ENCODE measurements around the gene OTX1. TPM values are rescaled to one million over a fixed set of nuclear protein-coding genes. Genes with fewer than 3 reads are reported as not detected.

OTX1 gene
- total and polyA plus RNA-seq, 9 of the 15 experiments (the other 6 are each of a cell fraction or from before 2014, with no cell fraction given) = 0.18 to 7.1 (median 0.58) TPM

GRCh38 chr2:63041592-63041991 lies 9.0 kb upstream of the OTX1 start:
- Histone ChIP-seq H2AFZ (ENCODE audit: low read depth, low read length) (peak overlapping the region; percentile 52; the same call in 1 of the 2 replicates), H3K9me3 (replicated peaks; ENCODE audit: control insufficient read depth, insufficient read depth, low read depth, low read length) (no peaks in the 10 kb centered on the region; the same call in 1 of the 2 replicates), H3K36me3 (ENCODE audit: control insufficient read depth, insufficient read depth, low read length) (peaks cover 2% of the 10 kb centered on the region; the same call in 2 of the 3 replicates), H3K9me1 (ENCODE audit: control insufficient read depth, insufficient read depth, low read length) (no peaks in the 10 kb centered on the region), H3K79me2 (ENCODE audit: control insufficient read depth, insufficient read depth, low read length) (no peaks in the 10 kb centered on the region), H3K9ac (ENCODE audit: insufficient read depth in 1 of 2, low read depth in 2 of 2, low read length in 2 of 2) (no peak overlapping the region), H3K4me2 (ENCODE audit: insufficient read depth, low read length) (peak overlapping the region; percentile 6; the same call in 1 of the 2 replicates), H3K4me3 (no peak overlapping the region), H3K4me1 (replicated peaks in 1 of 2; ENCODE audit: control insufficient read depth in 2 of 2, insufficient read depth in 2 of 2, low read length in 2 of 2) (peaks cover 7 to 19% of the 10 kb centered on the region in 2 experiments), H4K20me1 (replicated peaks; ENCODE audit: control insufficient read depth, insufficient read depth, low read length) (no peaks in the 10 kb centered on the region), H3K27me3 (ENCODE audit: control insufficient read depth in 2 of 2, insufficient read depth in 2 of 2, low read length in 2 of 2) (no peaks in the 10 kb centered on the region), H3K27ac (ENCODE audit: extremely low read depth, low read depth, low read length) (peak overlapping the region; percentile 39; the same call in 1 of the 3 replicates)
- ChIA-PET POLR2A (interaction anchor here (1.4 kb wide), 1 partner anchor 9 kb away, joined by 5 read pairs; the partner anchor contains the start of gene OTX1), CTCF (ENCODE audit: low intra/inter-chr PET ratio) (no interaction called here)
- in situ Hi-C loops (cut with MboI) (no loop called here), intact Hi-C loops (cut with micrococcal nuclease) (no loop called here)
- no TSS peak for BruUV-seq (replicated peaks)
- WGBS (ENCODE audit: insufficient coverage, low coverage, missing lambda C conversion rate) = 0% methylated on average over 1 of the region's 1 CpG
- ATAC-seq (peak; percentile 84), FAIRE-seq (peak; percentile 57), DNase-seq (ENCODE audit: extremely low read depth in 1 of 4, low spot score in 3 of 4) (peak in 2 of 4 experiments; percentile 19 to 43)
- TF ChIP-seq ELK3 (CRISPR knock-in tag; IDR thresholded peaks at IDR 0.05) = no peak
- no peak for TF ChIP-seq HOXB6 (CRISPR knock-in tag; IDR thresholded peaks at IDR 0.05; ENCODE audit: borderline replicate concordance)
- no peak for TF ChIP-seq ZNF444 (CRISPR knock-in tag; IDR thresholded peaks at IDR 0.05)
- no peak for TF ChIP-seq ZBTB1 (CRISPR knock-in tag; IDR thresholded peaks at IDR 0.05; ENCODE audit: borderline replicate concordance, low read depth)
- TF ChIP-seq THAP12 (CRISPR knock-in tag; IDR thresholded peaks at IDR 0.05) = no peak
- no peak for TF ChIP-seq SMARCC2 (IDR thresholded peaks at IDR 0.05; ENCODE audit: low read depth)
- no peak for TF ChIP-seq ZC3H4 (CRISPR knock-in tag; IDR thresholded peaks at IDR 0.05; ENCODE audit: borderline replicate concordance)
- no peak for TF ChIP-seq FOXP1 (CRISPR knock-in tag; IDR thresholded peaks at IDR 0.05)
- no peak for TF ChIP-seq ZZZ3 (IDR thresholded peaks at IDR 0.05)
- no peak for TF ChIP-seq ERF (CRISPR knock-in tag; IDR thresholded peaks at IDR 0.05)
- peak; percentile 60; the same call in 1 of the 2 replicates for TF ChIP-seq DPF2 (IDR thresholded peaks at IDR 0.05)
- peak; percentile 60; the same call in 1 of the 2 replicates for TF ChIP-seq ATF7 (IDR thresholded peaks at IDR 0.05)
- TF ChIP-seq TAL1 (IDR thresholded peaks at IDR 0.05) = peak; percentile 22; the same call in 1 of the 2 replicates
- TF ChIP-seq NFRKB (IDR thresholded peaks at IDR 0.05; ENCODE audit: low read depth) = peak; percentile 60; the same call in 1 of the 2 replicates
- TF ChIP-seq EWSR1 (IDR thresholded peaks at IDR 0.05; ENCODE audit: borderline replicate concordance, low read depth, partially characterized antibody) = no peak
- TF ChIP-seq HMG20A (CRISPR knock-in tag; conservative IDR thresholded peaks at IDR 0.05) = no peak
- TF ChIP-seq BDP1 (IDR thresholded peaks at IDR 0.05; ENCODE audit: insufficient read depth, insufficient read length) = no peak
- peak; percentile 61; the same call in 1 of the 2 replicates for TF ChIP-seq LEF1 (IDR thresholded peaks at IDR 0.05)
- no peak for TF ChIP-seq PYGO2 (tag; IDR thresholded peaks at IDR 0.05)
- peak; percentile 55 for TF ChIP-seq EP400 (IDR thresholded peaks at IDR 0.05)
- no peak for TF ChIP-seq SIX5 (IDR thresholded peaks at IDR 0.05; ENCODE audit: borderline replicate concordance in 1 of 2, insufficient read depth in 1 of 2, low read depth in 1 of 2, low read length in 2 of 2)
- TF ChIP-seq BCL6 (CRISPR knock-in tag; IDR thresholded peaks at IDR 0.05) = no peak
- TF ChIP-seq CHCHD3 (CRISPR knock-in tag; IDR thresholded peaks at IDR 0.05) = no peak
- no peak for TF ChIP-seq SREBF1 (IDR thresholded peaks at IDR 0.05; ENCODE audit: borderline replicate concordance, low read depth, low read length)
